Right forelimb (tissue), 1 donor: ENCODE results near the gene TMEM179.
A peak's percentile ranks its signal among the peaks of the same experiment; 100 is the strongest.
"Not testable (repeated sequence)": the region's sequence is repeated elsewhere in the genome, so short reads cannot be mapped to it uniquely, and the experiment has no call there.

Experiments
- DNase-seq: peaks from one replicate; pipeline ENCODE4 v3.0.0-alpha.2; 2018

TMEM179 gene

GRCh38 chr14:104585966-104586697, 18.4 kb downstream of the TMEM179 start:
- no peak for DNase-seq

- no peak for DNase-seq
Measured at GRCh38 chr14:104584557-104584956, 20.0 kb downstream of the TMEM179 start.

- DNase-seq, result no peak
Measured at GRCh38 chr14:104583424-104584306, 20.9 kb downstream of the TMEM179 start.

- DNase-seq, result no peak
Measured at GRCh38 chr14:104582662-104583061, 21.9 kb downstream of the TMEM179 start.

GRCh38 chr14:104582005-104582404, 22.6 kb downstream of the TMEM179 start:
- no peak for DNase-seq

- DNase-seq, result no peak
Measured at GRCh38 chr14:104581521-104581920, 23.1 kb downstream of the TMEM179 start.

GRCh38 chr14:104580961-104581360, 23.6 kb downstream of the TMEM179 start:
- DNase-seq, result no peak

- not testable (repeated sequence) for DNase-seq
Measured at GRCh38 chr14:104579939-104580338, 24.6 kb downstream of the TMEM179 start.

GRCh38 chr14:104579507-104579906, 25.1 kb downstream of the TMEM179 start, which contains the start of gene C14orf180:
TSS of gene C14orf180 (plus strand) at chr14:104579764. CDS start at chr14:104586431, 6,667 bp downstream.
- DNase-seq, result peak; percentile 70

- no peak for DNase-seq
Measured at GRCh38 chr14:104578321-104578720, 26.3 kb downstream of the TMEM179 start.

GRCh38 chr14:104577847-104578301, 26.7 kb downstream of the TMEM179 start:
- DNase-seq, result no peak

- no peak for DNase-seq
Measured at GRCh38 chr14:104577426-104577825, 27.1 kb downstream of the TMEM179 start.

GRCh38 chr14:104576970-104577332, 27.6 kb downstream of the TMEM179 start:
- DNase-seq, result no peak

- no peak for DNase-seq
Measured at GRCh38 chr14:104576232-104576969, 28.2 kb downstream of the TMEM179 start.

- DNase-seq, result no peak
Measured at GRCh38 chr14:104574978-104575583, 29.5 kb downstream of the TMEM179 start.

- DNase-seq, result no peak
Measured at GRCh38 chr14:104574536-104574935, 30.0 kb downstream of the TMEM179 start.

GRCh38 chr14:104573930-104574329, 30.6 kb downstream of the TMEM179 start:
- no peak for DNase-seq

GRCh38 chr14:104572668-104573067, 31.9 kb downstream of the TMEM179 start:
- DNase-seq, result no peak

GRCh38 chr14:104572024-104572626, 32.4 kb downstream of the TMEM179 start:
- no peak for DNase-seq

GRCh38 chr14:104571246-104571645, 33.3 kb downstream of the TMEM179 start:
- DNase-seq, result no peak

GRCh38 chr14:104569435-104569834, 35.1 kb downstream of the TMEM179 start:
- DNase-seq, result no peak

GRCh38 chr14:104568620-104569019, 36.0 kb downstream of the TMEM179 start:
- no peak for DNase-seq

GRCh38 chr14:104567957-104568225, 36.7 kb downstream of the TMEM179 start:
- DNase-seq, result no peak
